Right ventricle myocardium inferior (tissue), 1 donor: ENCODE measurements around the gene DNLZ. TPM values are rescaled to one million over a fixed set of nuclear protein-coding genes. Genes with fewer than 3 reads are reported as not detected.
"Not testable (repeated sequence)": the region's sequence is repeated elsewhere in the genome, so short reads cannot be mapped to it uniquely, and the experiment has no call there.

Experiments
- ATAC-seq: fragments of 200-7000 bp; cut with Tn5 transposase; one replicate; pipeline ENCODE4 v1.9.1; 2020; ENCODE audit warnings: mild to moderate bottlenecking, moderate library complexity
- DNase-seq: peaks from one replicate; pipeline ENCODE4 v3.0.0; 2021; ENCODE audit errors: missing footprints
- intact Hi-C: fragments of 100-400 bp; cut with DNase I; formaldehyde crosslinking; loops from one replicate; pipeline ENCODE4 v1.11.0; 2022
- total RNA-seq: library from RNA; stranded (reverse); fragmentation: NEBNext Ultra II Directional; extraction: Animal tissue kit (Norgen Biotek cat#: 25700); gene quantifications from one replicate; pipeline ENCODE4 v1.2.1, GENCODE V29; 2021
- donor health status: DM: no; HTN: yes; CAD: no; lungs with severe emphysema.

The DNLZ gene
- total RNA-seq, 1 donor from 2014 or later, result 40.6 TPM

DNA sequence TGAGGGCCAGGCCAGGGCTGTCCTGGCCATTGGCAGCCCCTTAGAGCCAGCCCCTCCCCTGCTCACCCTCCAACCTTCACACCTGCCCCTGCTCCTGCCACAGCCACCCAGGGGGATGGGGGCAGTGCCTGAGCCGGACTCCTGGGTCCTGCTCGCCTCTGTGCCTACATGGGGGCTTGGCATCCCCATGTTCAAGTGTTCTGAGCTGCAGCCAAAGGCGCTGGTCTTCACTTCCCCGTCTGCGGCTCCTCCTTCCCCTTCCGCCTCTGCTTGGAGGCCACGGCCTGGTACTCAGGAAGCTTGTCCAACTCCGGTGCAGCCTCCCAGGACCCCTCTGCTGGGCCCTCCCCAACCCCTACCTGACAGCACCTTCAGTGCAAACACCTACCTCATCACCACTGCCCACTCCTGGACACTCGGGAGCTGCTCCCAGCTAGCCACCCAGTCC, 2.3 kb upstream of the DNLZ start:
- intact Hi-C loops, result loop anchor here (2.0 kb wide), 1 partner anchor 53 kb away; no protein-coding TSS in a partner anchor
- ATAC-seq (no peak), DNase-seq (no peak)

DNA sequence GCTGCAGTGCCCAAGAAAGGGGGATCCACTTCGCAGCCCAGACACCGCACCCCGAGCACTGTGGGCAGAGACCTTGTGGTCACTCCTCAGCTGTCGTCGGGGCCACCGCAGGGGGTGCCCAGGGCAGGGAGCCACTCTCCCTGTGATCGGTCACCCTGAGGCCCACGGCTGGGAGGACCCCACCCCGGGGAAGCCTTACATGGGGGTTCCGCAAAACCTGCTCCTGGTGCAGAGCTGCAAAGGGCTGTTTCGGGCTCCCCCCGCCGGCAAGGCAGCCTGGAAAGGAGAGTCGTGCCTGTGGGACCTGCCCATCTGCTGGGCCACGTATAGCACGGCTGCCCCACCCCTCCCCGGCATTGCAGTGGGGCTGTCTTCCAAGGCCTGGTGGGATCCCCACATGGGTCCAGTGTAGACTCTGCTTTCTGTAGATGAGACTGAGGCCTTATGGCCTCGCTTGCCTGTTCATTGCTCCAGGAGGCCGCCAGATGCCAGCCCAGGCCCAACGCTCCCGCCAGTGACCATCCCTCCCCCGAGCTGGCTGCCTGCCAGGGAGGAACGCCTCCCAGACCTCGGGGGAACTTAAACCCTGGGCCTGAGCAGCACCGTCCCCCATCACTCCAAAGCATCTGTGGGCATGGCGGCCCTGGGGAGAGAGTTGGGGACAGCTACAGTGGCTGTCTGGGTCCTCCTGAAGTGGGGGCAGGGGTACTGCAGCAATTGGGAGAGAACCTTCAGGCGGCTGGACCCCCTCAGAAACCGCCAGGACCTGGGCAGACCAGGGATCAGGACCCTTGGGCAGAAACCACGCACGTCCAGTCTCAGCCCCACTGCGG, 1.6 kb upstream of the DNLZ start:
- ATAC-seq (no peak), DNase-seq (no peak)
- intact Hi-C loops, result loop anchor here (2.0 kb wide), 1 partner anchor 52 kb away; no protein-coding TSS in a partner anchor

DNA sequence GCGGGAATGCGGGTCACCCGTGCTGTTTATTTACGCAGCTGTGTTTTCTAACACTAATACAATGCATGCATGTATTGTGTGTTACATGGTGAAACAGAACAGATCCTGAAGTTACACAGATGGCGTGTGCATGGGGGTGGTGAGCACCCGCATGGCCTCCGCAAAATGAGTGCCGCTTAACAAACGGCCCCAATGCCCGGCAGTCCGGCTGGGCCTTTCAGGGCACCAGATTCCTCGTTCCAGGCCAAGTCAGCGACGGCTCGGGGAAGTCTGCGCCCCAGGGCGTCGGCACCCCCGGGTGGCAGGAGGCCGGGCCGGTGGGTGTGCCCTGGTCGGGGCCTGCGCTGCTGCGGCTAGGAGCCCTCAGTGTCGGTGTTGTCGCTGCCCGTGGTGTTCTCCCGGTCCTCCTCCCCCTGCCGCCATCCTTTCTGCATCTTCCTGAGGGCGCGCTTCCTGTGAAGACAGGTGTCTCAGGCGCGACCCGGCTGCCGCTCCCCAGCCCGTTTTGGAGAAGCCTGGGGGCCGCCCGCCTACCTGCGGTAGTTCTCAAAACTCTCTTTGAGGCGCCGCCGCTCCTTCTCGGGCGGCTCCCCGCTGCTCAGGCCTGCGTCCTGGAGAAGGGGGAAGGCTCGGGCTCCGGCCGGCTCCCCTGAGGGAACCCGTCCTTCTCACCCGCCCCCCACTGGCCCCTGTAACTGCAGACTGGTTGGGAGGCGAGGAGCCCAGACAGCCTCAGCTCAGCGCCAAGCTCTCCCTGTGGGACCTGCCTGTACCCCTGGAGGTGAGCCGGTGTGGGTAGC, 605 bp upstream of the DNLZ start:
- DNase-seq (no peak), ATAC-seq (no peak)
- intact Hi-C loops, result loop anchor here (1.0 to 2.0 kb wide), 4 partner anchors 21 to 119 kb away; partner anchors contain the start of gene SEC16A

DNA sequence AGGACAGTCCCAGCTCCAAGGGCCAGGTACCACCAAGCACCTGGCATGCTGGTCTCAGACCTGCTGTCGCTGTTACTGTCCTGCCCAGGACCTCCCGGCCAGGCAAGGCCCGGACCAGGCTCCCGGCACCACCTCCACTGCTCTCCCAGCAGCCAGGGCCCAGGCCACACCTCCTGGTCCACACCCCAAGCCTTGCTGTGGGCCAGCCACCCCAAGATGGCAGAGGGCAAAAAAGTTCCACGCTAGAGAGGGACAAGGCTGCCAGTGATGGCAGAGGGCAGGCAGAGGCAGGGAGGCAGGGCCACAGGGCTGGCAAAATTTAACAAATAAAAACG, 1.1 kb downstream of the DNLZ start:
- ATAC-seq, result peak; percentile 2
- intact Hi-C loops, result no loop called here
- no peak for DNase-seq

DNA sequence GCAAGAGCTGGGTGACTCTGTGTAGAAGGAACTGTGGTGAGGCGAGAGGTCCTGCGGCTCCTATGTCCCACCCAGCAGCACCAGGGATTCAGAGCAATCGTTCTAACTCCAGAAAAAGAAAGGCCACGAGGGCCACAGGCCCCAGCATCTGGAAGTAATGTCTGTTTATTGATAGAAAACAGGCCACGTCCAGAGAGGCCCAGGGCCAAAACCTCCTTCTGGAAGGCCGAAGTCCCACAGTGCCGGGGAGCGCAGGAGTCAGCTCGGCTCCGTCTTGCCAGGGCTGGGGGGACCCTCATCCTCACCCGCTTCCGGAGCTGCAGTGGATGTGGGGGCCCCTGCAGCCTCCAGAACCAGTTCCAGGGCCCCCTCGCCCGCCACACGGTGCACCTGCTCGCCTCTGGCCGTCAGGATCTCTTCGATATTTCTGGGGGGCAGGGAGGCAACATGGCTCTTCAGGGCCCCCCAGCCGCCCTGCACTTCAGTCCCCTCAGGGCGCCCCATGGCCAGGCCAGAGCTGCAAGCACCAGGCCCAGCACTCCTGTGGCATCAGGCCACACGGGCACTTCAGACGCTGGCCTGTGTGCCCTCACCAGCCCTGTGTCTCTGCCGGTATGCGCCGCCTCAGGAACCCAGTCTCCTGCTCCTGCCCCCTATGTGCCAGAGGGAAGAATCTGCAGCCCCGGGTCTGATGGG, 1.6 kb downstream of the DNLZ start:
- intact Hi-C loops, result no loop called here
- DNase-seq, result no peak
- ATAC-seq, result peak; percentile 15

DNA sequence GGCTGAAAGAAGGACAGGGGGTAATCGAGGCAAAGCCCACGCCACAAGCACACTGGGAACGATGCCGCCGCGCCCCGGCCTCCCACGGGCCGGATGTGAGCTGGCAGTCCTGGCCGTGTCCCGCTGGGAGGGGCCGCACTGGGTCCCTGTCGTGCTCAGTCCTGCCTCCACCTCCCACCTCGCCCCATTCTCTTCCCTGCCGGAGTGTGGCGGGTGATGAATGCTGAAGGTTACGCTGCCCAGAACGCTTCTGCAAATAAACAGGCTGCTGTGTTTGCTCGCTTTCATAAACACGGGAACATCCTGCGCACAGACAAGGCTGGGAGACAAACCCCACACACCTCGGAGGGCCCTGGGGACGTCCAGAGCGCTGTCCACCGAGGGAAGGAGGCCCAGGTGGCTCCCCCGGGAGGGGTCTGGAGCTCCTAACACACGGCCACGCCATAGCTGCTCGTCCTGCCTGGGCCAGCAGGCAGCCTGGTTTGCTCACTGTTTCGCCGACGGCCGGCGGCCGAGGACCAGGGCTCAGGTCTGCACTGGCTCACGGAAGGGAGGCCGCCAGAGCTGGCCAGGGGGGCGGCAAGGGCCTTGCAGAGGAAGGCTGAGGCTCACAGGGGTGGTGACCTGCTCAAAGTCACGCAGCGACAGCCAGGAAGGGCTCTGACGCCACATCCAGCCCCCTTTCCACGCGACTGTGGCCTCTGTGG, 2.3 kb downstream of the DNLZ start:
- DNase-seq (no peak), ATAC-seq (no peak)
- intact Hi-C loops, result no loop called here

DNA sequence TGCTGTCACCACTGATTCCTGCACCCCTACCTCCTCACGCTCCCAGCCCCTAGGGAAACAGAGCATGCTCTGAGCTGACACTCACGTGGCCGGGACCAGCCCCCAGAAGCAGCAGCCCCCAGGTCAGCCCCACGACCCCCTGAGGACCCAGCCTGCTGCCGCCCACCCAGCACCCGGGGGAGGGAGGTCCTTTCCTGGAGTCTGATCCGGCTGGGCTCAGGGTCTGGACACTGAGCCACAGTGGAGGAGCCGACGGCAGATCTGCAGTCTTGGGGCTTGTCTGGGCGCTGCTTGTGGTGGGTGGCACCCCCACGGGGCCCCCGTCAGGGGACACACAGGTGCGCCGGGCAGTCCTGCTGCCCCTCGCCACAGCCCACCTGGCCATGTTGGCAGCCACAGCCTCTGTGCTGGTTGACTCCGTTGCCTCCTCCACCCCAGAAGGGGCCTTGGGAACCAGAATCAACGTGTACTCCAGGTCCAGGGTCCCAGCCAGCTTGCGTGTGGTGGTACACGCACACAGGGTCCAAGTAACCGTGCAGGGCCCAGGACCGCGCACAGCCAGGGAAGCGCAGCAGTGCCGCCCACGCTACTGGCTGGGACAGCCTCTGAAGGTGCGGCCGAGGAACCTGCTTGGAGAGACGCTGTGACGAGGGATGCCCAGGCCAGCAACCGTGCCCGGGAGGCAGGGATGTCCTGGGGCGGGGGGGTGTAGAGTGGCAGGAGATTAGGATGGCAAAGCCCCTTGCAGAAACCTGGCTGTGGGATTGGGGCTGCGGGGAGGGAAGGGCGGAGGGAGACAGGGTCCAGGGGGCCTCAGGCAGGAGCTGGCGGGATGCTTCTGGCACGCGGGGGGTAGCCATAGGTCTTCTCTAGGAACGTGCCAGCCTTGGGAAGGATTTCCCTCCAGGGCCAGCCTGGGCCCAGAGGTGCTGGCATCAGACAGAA, 3.5 kb downstream of the DNLZ start:
- ATAC-seq (no peak), DNase-seq (no peak)
- intact Hi-C loops, result no loop called here

DNA sequence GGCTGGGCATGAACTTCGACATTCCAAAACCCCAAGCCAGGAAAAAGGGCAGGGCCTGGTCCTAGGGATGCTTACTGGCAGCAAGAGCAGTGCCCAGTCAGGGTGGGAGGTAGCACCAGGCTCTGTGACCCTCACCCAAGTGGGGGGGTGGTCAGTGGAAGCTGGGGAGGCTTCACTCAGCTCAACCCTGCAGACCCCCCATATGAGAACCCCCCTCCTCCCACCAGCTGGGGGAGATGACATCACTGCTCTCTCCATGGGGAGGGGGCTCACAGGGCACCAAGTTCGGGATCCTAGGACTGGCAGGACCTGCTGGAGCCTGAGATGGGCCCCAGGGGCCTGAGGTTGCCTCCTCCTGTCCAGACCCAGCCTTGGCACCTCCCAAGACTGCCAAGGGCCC, 4.7 kb downstream of the DNLZ start:
- intact Hi-C loops, result no loop called here
- DNase-seq, result no peak
- ATAC-seq, result no peak

DNA sequence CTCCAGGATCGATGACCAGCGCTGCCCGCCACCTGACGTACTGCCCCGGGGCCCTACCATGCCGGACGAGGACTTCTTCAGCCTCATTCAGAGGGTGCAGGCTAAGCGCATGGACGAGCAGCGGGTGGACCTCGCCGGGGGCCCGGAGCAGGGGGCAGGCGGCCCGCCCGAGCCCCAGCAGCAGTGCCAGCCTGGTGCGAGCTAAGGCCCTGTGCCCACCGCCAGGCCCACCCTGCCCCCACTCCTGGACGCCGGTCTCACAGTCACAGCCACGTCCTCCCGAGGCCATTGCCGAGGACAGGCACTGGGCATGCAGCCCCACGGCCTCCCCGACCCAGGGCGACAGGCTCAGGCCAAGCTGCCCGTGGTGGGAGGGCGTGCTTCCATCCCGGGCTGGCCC, 5.5 kb downstream of the DNLZ start:
- intact Hi-C loops, result no loop called here
- ATAC-seq (no peak), DNase-seq (no peak)

DNA sequence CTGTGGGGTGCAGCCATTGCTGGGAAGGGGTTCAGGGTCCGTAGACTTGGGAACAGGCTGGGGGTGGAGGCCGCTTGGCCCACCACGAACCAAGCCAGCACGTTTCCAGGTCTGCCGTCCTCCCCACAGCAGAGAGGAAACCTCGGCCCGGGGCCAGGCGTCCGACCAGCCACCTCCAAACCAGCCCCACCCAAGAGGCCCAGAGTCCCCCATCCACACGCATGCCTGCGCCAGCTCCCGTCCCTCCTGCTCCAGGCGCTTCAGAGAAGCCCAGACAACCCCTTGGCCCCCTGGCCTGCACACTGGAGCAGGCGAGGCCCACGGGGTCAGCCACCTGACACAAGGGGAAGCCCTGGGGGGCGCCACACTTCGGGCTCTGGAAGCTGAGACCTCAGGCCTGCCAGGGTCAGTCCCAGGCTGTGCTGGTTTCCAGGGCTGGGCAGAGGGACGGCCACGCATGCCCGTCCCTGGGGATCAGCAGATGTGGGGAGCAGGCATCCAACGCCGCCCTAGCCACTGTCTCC, 6.3 kb downstream of the DNLZ start:
- intact Hi-C loops, result no loop called here
- ATAC-seq (no peak), DNase-seq (no peak)

DNA sequence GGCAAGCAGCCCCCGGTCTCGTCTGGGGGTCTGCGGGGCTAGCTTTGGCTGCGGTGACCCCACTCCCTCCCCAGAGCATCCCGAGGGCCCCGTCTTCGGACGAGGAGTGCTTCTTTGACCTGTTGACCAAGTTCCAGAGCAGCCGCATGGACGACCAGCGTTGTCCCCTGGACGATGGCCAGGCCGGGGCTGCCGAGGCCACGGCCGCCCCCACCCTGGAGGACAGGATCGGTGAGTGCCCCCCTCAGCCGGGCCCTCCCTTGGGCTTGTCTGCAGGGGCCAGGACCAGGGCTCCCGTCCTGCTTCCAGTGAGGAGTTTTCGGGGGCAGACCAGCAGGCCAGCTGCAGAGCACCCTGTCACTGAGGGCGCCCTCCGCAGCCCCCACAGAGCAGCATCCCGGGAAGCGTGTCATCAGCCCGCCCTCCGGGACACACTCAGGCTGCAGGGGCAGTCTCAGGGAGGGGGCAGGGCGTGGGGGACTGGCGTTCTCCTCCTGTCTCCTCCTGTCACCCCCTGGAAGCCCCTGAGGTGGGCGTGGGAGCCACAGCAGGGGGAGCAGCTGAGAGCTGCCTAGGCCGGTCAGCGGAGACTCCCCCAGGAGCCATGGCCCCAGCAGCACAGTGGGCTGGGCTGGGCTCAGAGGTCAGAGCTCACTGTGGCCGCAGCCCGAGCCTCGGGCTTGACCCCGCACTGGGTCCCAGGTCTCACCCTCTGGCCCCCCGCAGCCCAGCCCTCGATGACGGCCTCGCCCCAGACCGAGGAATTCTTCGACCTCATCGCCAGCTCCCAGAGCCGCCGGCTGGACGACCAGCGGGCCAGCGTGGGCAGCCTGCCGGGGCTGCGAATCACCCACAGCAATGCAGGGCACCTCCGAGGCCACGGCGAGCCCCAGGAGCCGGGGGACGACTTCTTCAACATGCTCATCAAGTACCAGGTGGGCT, 7.7 kb downstream of the DNLZ start:
- ATAC-seq, result no peak
- no peak for DNase-seq
- intact Hi-C loops, result no loop called here

DNA sequence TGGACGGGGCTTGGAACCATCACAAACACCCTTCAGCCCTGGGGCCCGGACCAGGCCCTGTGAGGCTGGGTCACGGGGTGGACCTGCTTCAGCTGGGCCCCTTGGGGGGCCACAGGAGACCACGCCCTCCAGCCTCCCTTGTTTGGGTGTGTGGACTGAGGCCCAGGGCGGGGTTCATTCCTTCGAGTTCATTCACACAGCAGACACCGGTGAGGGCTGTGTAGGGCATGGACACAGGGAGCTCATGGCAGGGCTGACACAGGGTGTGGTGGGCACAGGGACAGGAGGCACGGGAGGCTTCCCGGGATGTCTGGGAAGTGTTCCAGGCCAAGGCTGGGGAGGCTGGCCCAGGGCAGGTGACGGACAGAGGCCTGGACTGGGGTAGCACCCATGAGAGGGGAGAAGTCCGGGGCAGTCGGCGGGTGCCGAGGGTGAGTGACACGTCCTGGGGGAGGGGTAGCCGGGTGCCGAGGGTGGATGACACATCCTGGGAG, 8.9 kb downstream of the DNLZ start:
- DNase-seq (no peak), ATAC-seq (peak; percentile 60)
- intact Hi-C loops, result no loop called here

DNA sequence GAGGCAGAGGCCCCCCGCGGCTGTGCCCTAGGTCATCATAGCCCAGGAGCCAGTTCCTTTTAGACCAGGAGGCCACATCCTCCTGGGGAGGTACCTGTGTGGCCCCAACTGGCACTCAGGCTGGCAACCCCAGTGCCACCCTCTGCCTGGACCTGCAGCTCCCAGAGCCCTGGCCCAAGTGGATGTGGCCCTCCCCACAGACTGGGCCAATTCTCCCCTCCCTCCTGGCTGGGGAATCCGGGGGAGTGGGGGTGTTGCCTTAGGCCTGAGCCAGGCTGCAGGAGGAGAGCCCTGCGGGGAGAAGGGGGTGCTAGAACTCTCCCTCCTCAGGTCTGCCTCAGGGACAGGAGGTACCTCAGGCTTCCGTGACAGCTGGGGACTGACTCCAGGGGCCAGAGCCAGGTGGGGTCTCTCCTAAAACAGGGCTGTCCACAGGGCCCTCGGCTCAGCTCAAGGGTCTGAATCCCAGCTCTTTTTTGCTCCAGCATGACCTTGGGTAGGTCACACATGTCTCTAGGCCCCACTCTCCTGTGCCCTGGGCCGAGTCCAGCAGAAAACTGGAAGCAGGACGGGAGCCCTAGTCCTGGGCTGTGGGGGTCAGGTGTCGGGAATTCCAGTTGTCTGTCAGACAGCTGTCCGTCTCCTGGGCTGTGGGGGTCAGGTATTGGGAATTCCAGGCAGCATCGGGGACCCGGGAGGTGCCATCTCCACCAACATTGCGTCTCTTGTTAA, 9.6 kb downstream of the DNLZ start:
- no peak for DNase-seq
- peak; percentile 17 for ATAC-seq
- intact Hi-C loops, result no loop called here

DNA sequence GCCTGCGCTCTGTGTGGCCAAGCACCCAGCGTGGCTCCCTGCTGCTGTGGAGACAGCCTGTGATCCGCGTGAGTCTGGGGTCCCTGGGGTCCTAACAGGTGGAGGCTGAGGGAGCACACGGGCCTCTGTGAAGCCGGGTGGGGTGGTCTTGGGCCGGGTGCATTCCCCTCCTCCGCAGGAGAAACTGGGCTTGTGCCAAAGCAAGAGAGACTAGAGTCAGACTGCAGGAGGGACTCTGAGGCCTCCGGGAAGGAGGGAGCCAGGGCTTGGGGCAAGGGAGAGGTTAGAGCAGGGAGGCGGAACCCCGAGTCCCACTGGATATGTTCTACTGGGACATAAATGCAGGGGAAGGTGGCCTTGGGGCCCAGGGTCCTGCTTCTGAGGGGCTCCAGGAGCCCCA, 10.5 kb downstream of the DNLZ start:
- DNase-seq (no peak), ATAC-seq (no peak)
- intact Hi-C loops, result no loop called here

DNA sequence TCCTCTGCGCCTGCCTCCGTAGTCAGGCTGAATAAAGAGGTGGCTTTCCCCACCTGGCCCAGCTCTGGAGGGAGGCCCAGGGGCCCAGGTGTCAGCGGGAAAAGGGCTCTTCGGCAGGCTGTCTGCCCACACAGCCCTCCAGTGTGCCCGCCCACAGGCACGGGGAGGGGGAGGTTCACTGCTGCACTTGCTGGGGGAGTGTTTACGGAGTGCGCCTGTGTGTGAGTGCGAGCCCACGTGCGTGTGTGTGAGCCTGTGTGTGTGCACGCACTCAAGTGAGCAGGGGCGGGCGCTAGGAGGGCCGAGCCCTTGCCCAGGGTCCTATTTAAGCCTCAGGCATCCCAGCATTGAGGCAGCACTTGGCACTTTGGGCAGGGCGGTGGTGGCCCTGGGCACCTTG, 10.9 kb downstream of the DNLZ start:
- intact Hi-C loops, result no loop called here
- DNase-seq (no peak), ATAC-seq (peak; percentile 16)

DNA sequence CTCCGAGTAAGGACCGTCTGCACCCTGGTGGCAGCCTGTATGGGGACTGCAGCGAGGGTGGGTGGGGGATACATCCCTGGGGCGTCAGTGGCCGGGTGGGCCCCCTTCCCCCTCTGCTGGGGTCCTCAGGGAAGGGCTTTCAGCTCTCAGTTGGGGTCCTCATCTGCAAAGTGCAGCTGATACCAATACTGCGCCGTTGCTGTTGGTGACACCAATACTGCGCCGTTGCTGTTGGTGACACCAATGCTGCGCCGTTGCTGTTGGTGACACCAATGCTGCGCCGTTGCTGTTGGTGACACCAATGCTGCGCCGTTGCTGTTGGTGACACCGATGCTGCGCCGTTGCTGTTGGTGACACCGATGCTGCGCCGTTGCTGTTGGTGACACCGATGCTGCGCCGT, 11.7 kb downstream of the DNLZ start:
- ATAC-seq, intact Hi-C loops, DNase-seq: not testable (repeated sequence)
